Activated CD8-positive, alpha-beta T cell treated with anti-CD3 and anti-CD28 coated beads for 36 hours (primary cell): ENCODE results near the gene BCL7A. TPM values are rescaled to one million over a fixed set of nuclear protein-coding genes. Genes with fewer than 3 reads are reported as not detected.

ENCODE experiments used
- ATAC-seq: fragments of 200-7000 bp; cut with Tn5 transposase; one replicate; pipeline ENCODE4 v1.10.0; 2021; ENCODE audit warnings: mild to moderate bottlenecking, moderate library complexity
- CTCF ChIA-PET: fragments of 350-600 bp; sonication (Branson Sonifier 250); formaldehyde crosslinking; loops from one replicate; lab custom pipeline; 2021; ENCODE audit warnings: antibody characterized with exemption; lab: Charles Lee
- POLR2A ChIA-PET: fragments of 350-600 bp; sonication (Branson Sonifier 250); formaldehyde crosslinking; loops from one replicate; lab custom pipeline; 2021; ENCODE audit warnings: antibody characterized with exemption; lab: Charles Lee
- DNase-seq: peaks from one replicate; pipeline ENCODE4 v3.0.0-alpha.2; 2020
- H3K27ac Mint-ChIP-seq: one replicate; pipeline ENCODE4 v1.8.0; 2021; ENCODE audit warnings: mild to moderate bottlenecking, mixed read lengths
- H3K27me3 Mint-ChIP-seq: one replicate; pipeline ENCODE4 v1.8.0; 2021; ENCODE audit warnings: mixed read lengths
- H3K36me3 Mint-ChIP-seq: one replicate; pipeline ENCODE4 v1.8.0; 2021; ENCODE audit warnings: low read depth, mixed read lengths
- H3K4me1 Mint-ChIP-seq: one replicate; pipeline ENCODE4 v1.8.0; 2021; ENCODE audit warnings: low read depth, mixed read lengths
- H3K4me3 Mint-ChIP-seq: one replicate; pipeline ENCODE4 v1.8.0; 2021; ENCODE audit warnings: mild to moderate bottlenecking, moderate library complexity, mixed read lengths
- H3K9me3 Mint-ChIP-seq: one replicate; pipeline ENCODE4 v1.8.0; 2021; ENCODE audit warnings: mixed read lengths
- intact Hi-C: fragments of 100-400 bp; cut with micrococcal nuclease; formaldehyde crosslinking; loops from one replicate; pipeline ENCODE4 v1.10.0; 2022
- total RNA-seq, 2 experiments: library from RNA; stranded (reverse); gene quantifications; one replicate each; pipeline ENCODE4 v1.2.3, GENCODE V29; 2021
- TF ChIP-seq, protein P1 (sequence below): fragments of 200-600 bp; IDR thresholded peaks from one replicate; pipeline ENCODE4 v1.8.0; 2022; ENCODE audit warnings: antibody characterized with exemption, mild to moderate bottlenecking

Gene BCL7A
- total RNA-seq, 2 experiments from 2014 or later = 6.7 to 7.3 TPM

DNA sequence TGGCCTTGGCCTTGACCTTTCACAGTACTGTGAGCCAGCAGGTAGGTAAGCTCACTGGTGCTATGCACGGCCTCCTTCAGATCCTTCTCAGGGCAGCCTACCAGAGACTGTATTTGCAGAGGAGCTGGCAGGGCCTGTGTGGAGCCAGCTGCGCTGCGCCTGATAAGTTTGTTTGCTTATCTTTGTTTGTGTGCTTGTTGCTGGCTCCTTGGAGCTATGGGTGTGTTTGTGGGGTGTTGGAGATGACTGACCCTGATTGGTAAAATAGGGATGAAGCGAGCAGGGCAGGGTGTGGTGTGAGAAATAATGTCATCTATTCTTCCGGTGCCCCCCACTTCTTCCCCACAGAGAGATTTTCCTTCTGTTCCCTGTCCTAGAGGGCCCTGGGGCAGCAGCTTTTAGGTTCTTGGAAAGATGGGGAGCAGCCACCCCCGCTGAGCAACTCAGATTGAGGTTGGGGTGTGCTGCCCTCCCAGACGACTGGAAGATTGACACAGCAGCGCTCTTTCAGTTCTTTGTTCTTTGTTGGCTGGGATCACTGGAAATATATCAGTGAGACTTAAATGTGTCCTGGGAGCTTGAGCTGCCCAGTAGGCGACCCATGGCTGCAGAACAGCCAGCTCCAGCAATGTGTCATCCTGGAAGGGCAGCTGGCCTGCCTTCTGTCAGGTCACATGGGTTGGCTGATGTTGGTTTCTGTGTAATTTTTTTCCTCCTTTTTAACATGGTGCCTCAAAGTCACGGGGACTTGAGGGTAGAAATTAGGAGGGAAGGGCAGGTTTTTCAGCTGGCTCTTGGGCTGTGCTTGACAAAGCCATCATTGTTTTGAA lies 76.5 kb downstream of the BCL7A start:
- Mint-ChIP-seq H3K4me3 (no peak overlapping the region), H3K9me3 (peaks cover 1% of the 10 kb centered on the region), H3K27me3 (no peaks in the 10 kb centered on the region), H3K4me1 (peaks cover 61% of the 10 kb centered on the region), H3K36me3 (peaks cover 10% of the 10 kb centered on the region), H3K27ac (peak overlapping the region; percentile 63)
- ATAC-seq (peak; percentile 46), DNase-seq (no peak)
- TF ChIP-seq, protein P1, sequence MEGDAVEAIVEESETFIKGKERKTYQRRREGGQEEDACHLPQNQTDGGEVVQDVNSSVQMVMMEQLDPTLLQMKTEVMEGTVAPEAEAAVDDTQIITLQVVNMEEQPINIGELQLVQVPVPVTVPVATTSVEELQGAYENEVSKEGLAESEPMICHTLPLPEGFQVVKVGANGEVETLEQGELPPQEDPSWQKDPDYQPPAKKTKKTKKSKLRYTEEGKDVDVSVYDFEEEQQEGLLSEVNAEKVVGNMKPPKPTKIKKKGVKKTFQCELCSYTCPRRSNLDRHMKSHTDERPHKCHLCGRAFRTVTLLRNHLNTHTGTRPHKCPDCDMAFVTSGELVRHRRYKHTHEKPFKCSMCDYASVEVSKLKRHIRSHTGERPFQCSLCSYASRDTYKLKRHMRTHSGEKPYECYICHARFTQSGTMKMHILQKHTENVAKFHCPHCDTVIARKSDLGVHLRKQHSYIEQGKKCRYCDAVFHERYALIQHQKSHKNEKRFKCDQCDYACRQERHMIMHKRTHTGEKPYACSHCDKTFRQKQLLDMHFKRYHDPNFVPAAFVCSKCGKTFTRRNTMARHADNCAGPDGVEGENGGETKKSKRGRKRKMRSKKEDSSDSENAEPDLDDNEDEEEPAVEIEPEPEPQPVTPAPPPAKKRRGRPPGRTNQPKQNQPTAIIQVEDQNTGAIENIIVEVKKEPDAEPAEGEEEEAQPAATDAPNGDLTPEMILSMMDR = no peak
- ChIA-PET CTCF (interaction anchor here (1.0 to 9.3 kb wide), 5 partner anchors 10 to 180 kb away, joined by 3 to 53 read pairs (median 12); partner anchors contain the start of gene CFAP251), POLR2A (interaction anchor here (0.5 to 6.4 kb wide), 7 partner anchors 9 to 56 kb away, joined by 3 to 53 read pairs (median 5); partner anchors contain the start of gene MLXIP)
- intact Hi-C loops = no loop called here

DNA sequence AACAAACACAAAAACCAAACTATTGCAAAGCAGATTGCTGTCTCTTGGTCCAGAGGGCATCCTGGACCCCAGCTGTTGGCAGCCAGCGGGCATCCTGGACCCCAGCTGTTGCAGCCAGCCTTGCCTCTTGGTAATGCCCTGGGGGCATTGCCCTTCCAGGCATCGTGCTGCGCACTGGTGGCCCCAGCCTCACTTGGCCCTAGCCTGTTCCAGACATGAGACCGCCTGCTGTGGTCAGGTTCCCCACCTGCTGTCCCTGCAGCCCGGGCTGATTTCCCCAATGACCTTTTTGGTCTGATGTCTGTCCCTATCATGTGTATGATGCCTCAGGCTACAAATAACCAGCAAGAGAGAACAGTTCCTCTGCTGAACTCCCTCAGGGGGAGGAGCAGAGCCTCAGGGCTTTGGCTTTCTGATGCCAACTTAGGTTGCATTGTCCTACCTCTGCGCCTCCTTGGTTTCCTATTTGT lies 77.6 kb downstream of the BCL7A start:
- peaks cover 67% of the 10 kb centered on the region for H3K4me1 Mint-ChIP-seq

DNA sequence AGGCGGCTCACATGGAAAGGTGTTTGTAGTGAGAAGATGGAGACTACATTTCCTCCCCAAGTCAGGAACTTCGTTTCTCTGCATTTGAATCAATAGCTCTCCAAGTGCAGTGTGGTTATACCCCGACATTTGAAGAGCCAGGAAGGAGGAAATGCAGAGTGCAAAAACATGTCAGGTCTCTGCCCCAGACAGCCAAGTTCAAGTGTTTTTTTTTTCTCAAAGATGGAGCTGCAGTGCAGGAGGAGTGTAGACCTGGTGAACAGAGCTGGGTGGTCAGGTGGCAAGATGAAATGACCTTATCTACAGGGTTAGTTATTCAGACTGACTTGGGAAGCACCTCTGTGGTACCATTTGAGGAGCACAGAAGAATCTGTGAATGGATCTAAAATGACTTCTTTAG lies 78.2 kb downstream of the BCL7A start:
- peaks cover 13% of the 10 kb centered on the region for H3K36me3 Mint-ChIP-seq
- H3K27ac Mint-ChIP-seq = peak overlapping the region; percentile 91
- POLR2A ChIA-PET = interaction anchor here (6.4 kb wide), 1 partner anchor 13 kb away, joined by 53 read pairs; no protein-coding TSS in a partner anchor
- TF ChIP-seq, protein P1 = no peak
- H3K27me3 Mint-ChIP-seq = no peaks in the 10 kb centered on the region
- CTCF ChIA-PET = interaction anchor here (1.2 to 9.3 kb wide), 6 partner anchors 9 to 305 kb away, joined by 3 to 53 read pairs (median 4); partner anchors contain the start of gene MLXIP
- H3K9me3 Mint-ChIP-seq = peaks cover 1% of the 10 kb centered on the region
- H3K4me3 Mint-ChIP-seq = peak overlapping the region; percentile 44
- peaks cover 71% of the 10 kb centered on the region for H3K4me1 Mint-ChIP-seq
- peak; percentile 12 for ATAC-seq
- no peak for DNase-seq
- intact Hi-C loops = no loop called here

More for the DNA sequence above, 77.6 kb downstream of the BCL7A start:
- DNase-seq (no peak), ATAC-seq (no peak)
- ChIA-PET CTCF (interaction anchor here (1.2 to 9.3 kb wide), 7 partner anchors 9 to 305 kb away, joined by 3 to 53 read pairs (median 4); partner anchors contain the start of gene MLXIP), POLR2A (interaction anchor here (1.0 to 6.4 kb wide), 3 partner anchors 12 to 21 kb away, joined by 5 to 53 read pairs (median 12); partner anchors contain the start of gene MLXIP)
- TF ChIP-seq, protein P1 = no peak
- peaks cover 11% of the 10 kb centered on the region for H3K36me3 Mint-ChIP-seq
- H3K27ac Mint-ChIP-seq = peak overlapping the region; percentile 91
- peaks cover 1% of the 10 kb centered on the region for H3K9me3 Mint-ChIP-seq
- H3K27me3 Mint-ChIP-seq = no peaks in the 10 kb centered on the region
- H3K4me3 Mint-ChIP-seq = peak overlapping the region; percentile 44
- intact Hi-C loops = no loop called here

DNA sequence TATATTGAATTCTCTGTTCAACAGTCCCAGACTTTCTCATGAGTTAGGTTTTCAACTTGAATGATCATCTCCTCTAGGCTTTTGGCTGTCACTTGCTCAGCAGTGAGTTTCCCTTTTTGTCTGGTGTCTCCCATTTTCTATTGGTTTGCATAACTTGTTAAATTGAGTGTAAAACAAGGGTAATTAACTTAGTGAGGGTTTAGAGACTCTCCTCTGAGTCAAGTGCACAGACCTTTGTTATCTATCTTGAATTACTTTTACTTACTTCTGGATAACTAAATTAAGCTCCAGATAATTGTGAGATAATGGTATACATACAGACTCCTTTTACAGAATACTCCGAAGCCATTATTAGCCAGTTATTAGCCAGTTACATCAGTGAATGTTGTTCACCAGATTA lies 78.9 kb downstream of the BCL7A start:
- Mint-ChIP-seq H3K27ac (peak overlapping the region; percentile 91), H3K9me3 (peaks cover 1% of the 10 kb centered on the region), H3K36me3 (peaks cover 14% of the 10 kb centered on the region), H3K4me1 (peaks cover 76% of the 10 kb centered on the region), H3K27me3 (no peaks in the 10 kb centered on the region), H3K4me3 (no peak overlapping the region)
- DNase-seq (no peak), ATAC-seq (no peak)
- POLR2A ChIA-PET = interaction anchor here (0.6 to 6.4 kb wide), 2 partner anchors 14 to 20 kb away, joined by 3 to 53 read pairs; no protein-coding TSS in a partner anchor
- CTCF ChIA-PET = interaction anchor here (1.4 to 9.3 kb wide), 5 partner anchors 8 to 98 kb away, joined by 3 to 53 read pairs (median 4); partner anchors contain the start of gene MLXIP
- TF ChIP-seq, protein P1 = no peak
- intact Hi-C loops = no loop called here
